SK-N-SH (cell line): Measurements from ENCODE around the gene JAKMIP3. TPM values are rescaled to one million over a fixed set of nuclear protein-coding genes. Genes with fewer than 3 reads are reported as not detected.

Experiments used
- CTCF ChIA-PET: fragments of 300-600, 350-600 bp; formaldehyde crosslinking; extraction: SDS; loops from one replicate; lab custom pipeline; 2021; lab: Yijun Ruan, JAX
- POLR2A ChIA-PET: fragments of 350-600 bp; sonication (Branson Sonifier 250); formaldehyde crosslinking; extraction: SDS; loops from one replicate; lab custom pipeline; 2020; ENCODE audit warnings: antibody characterized with exemption, inconsistent platforms; lab: Yijun Ruan, JAX
- DNase-seq: peaks from one replicate; pipeline ENCODE4 v3.0.0; 2012
- H2AFZ ChIP-seq: fragments of 200-600 bp; sonication (generic); 2 replicates; pipeline ENCODE4 v1.8.1; 2016; ENCODE audit warnings: antibody characterized with exemption, mild to moderate bottlenecking, low read depth
- H3F3A ChIP-seq: fragments of 200-600 bp; sonication (generic); replicated peaks from 2 replicates; pipeline ENCODE3; 2016; ENCODE audit warnings: antibody characterized with exemption, mild to moderate bottlenecking; ENCODE audit not compliant: insufficient read depth
- H3K27ac ChIP-seq, 2 experiments: fragments of 200-500 bp in 1 of 2; fragments of 200-600 bp in 1 of 2; sonication (Bioruptor generic) in 1 of 2; sonication (generic), shearing (Covaris generic) in 1 of 2; 2 replicates each; pipeline versions ENCODE4 v1.5.1 to v1.6.1; 2014 to 2016; ENCODE audit warnings: low read depth in 2 of 2, inconsistent platforms in 1 of 2, low read length in 1 of 2, mild to moderate bottlenecking in 1 of 2, mixed read lengths in 1 of 2
- H3K27me3 ChIP-seq: fragments of 200-600 bp; sonication (generic), shearing (Covaris generic); 2 replicates; pipeline ENCODE4 v1.6.1; 2016; ENCODE audit warnings: mixed run types; ENCODE audit not compliant: insufficient read depth
- H3K36me3 ChIP-seq, 2 experiments: fragments of 200-500 bp in 1 of 2; fragments of 200-600 bp in 1 of 2; sonication (Bioruptor generic) in 1 of 2; sonication (generic) in 1 of 2; replicated peaks in 1 of 2; 2 replicates each; pipeline versions ENCODE3 to v1.5.1; 2014 to 2016; ENCODE audit warnings: low read length in 1 of 2, mild to moderate bottlenecking in 1 of 2; ENCODE audit not compliant: insufficient read depth in 2 of 2, control insufficient read depth in 1 of 2
- H3K4me1 ChIP-seq, 2 experiments: fragments of 200-500 bp in 1 of 2; fragments of 200-600 bp in 1 of 2; sonication (Bioruptor generic) in 1 of 2; sonication (generic), shearing (Covaris generic) in 1 of 2; 2 replicates each; pipeline versions ENCODE4 v1.5.1 to v1.6.1; 2014 to 2016; ENCODE audit warnings: low read depth in 1 of 2, low read length in 1 of 2, mixed run types in 1 of 2; ENCODE audit not compliant: insufficient read depth in 2 of 2, control insufficient read depth in 1 of 2
- H3K4me2 ChIP-seq: fragments of 200-600 bp; sonication (generic), shearing (Covaris generic); 2 replicates; pipeline ENCODE4 v1.6.1; 2017; ENCODE audit warnings: mixed run types
- H3K4me3 ChIP-seq, 2 experiments: fragments of 200-500 bp in 1 of 2; fragments of 200-600 bp in 1 of 2; sonication (Bioruptor generic) in 1 of 2; sonication (generic), shearing (Covaris generic) in 1 of 2; 2 replicates each; pipeline versions ENCODE4 v1.5.1 to v1.8.1; 2014 to 2016; ENCODE audit warnings: low read depth in 2 of 2, inconsistent platforms in 1 of 2, low read length in 1 of 2, mild to moderate bottlenecking in 1 of 2, mixed read lengths in 1 of 2, moderate library complexity in 1 of 2
- H3K79me2 ChIP-seq: fragments of 200-600 bp; sonication (generic); 2 replicates; pipeline ENCODE4 v1.8.1; 2017; ENCODE audit warnings: mild to moderate bottlenecking; ENCODE audit not compliant: insufficient read depth
- H3K9ac ChIP-seq: fragments of 200-600 bp; sonication (generic); 2 replicates; pipeline ENCODE4 v1.6.1; 2017; ENCODE audit warnings: mixed run types
- H3K9me2 ChIP-seq: fragments of 200-600 bp; sonication (generic); 2 replicates; pipeline ENCODE4 v1.6.1; 2017; ENCODE audit warnings: mixed run types
- H3K9me3 ChIP-seq: fragments of 200-600 bp; sonication (generic); 2 replicates; pipeline ENCODE4 v1.6.1; 2017; ENCODE audit warnings: mixed run types, mild to moderate bottlenecking, moderate library complexity
- H4K20me1 ChIP-seq: fragments of 200-600 bp; sonication (generic); 2 replicates; pipeline ENCODE4 v1.6.1; 2017; ENCODE audit warnings: mild to moderate bottlenecking, mixed run types; ENCODE audit not compliant: insufficient read depth
- CHD2 ChIP-seq: fragments of 150-350 bp; IDR thresholded peaks from 2 replicates; pipeline ENCODE4 v1.6.1; 2018; ENCODE audit warnings: low read length; ENCODE audit not compliant: partially characterized antibody
- ELF1 ChIP-seq: IDR thresholded peaks from 2 replicates; pipeline ENCODE4 v1.4.0; 2012
- EZH2phosphoT487 ChIP-seq: fragments of 200-600 bp; sonication (generic); IDR thresholded peaks from 2 replicates; pipeline ENCODE4 v1.6.1; 2017; ENCODE audit warnings: low read depth, mixed run types, mild to moderate bottlenecking, antibody characterized with exemption, moderate library complexity, borderline replicate concordance
- FOSL2 ChIP-seq: IDR thresholded peaks from 2 replicates; pipeline ENCODE4 v1.4.0; 2012; ENCODE audit warnings: low read depth, mild to moderate bottlenecking, moderate library complexity, borderline replicate concordance
- FOXJ3 ChIP-seq: sonication (generic); formaldehyde crosslinking; IDR thresholded peaks from 2 replicates; pipeline ENCODE4 v1.5.1; 2020; ENCODE audit warnings: mild to moderate bottlenecking, missing genetic modification reagents
- GABPA ChIP-seq: IDR thresholded peaks from 2 replicates; pipeline ENCODE4 v1.4.0; 2012; ENCODE audit warnings: low read depth, mild to moderate bottlenecking
- MXI1 ChIP-seq: IDR thresholded peaks from 2 replicates; pipeline ENCODE4 v1.6.1; 2012; ENCODE audit warnings: mild to moderate bottlenecking, low read depth, low read length, improper control_type of control experiment
- NFIC ChIP-seq: IDR thresholded peaks from 2 replicates; pipeline ENCODE4 v1.4.0; 2012; ENCODE audit warnings: borderline replicate concordance
- NRF1 ChIP-seq: IDR thresholded peaks from 2 replicates; pipeline ENCODE4 v1.6.1; 2012; ENCODE audit warnings: low read depth, mild to moderate bottlenecking, low read length
- PBX3 ChIP-seq: IDR thresholded peaks from 2 replicates; pipeline ENCODE4; 2012
- RFX5 ChIP-seq: IDR thresholded peaks from 2 replicates; pipeline ENCODE4 v1.6.1; 2012; ENCODE audit warnings: mild to moderate bottlenecking, improper control_type of control experiment, low read length
- TAF1 ChIP-seq: IDR thresholded peaks from 2 replicates; pipeline ENCODE4 v1.6.1; 2012; ENCODE audit warnings: low read depth, mild to moderate bottlenecking, low read length, moderate library complexity, borderline replicate concordance
- TCF12 ChIP-seq: IDR thresholded peaks from 2 replicates; pipeline ENCODE4 v1.4.0; 2012
- TEAD4 ChIP-seq: IDR thresholded peaks from 2 replicates; pipeline ENCODE4 v1.4.0; 2012; ENCODE audit warnings: mild to moderate bottlenecking, borderline replicate concordance; ENCODE audit not compliant: insufficient read depth
- USF1 ChIP-seq: IDR thresholded peaks from 2 replicates; pipeline ENCODE4 v1.4.0; 2012; ENCODE audit warnings: low read depth, borderline replicate concordance
- WGBS: methylation state at CpG from one replicate; pipeline ENCODE4 v1.1.6; 2017; ENCODE audit warnings: low lambda C conversion rate; 5-methylcytosine and 5-hydroxymethylcytosine counted together
- polyA plus RNA-seq, 3 experiments: library from polyadenylated mRNA; depleted of rRNA; stranded (reverse); fragments of >200 nt; gene quantifications; 2 replicates each; pipeline ENCODE4 v1.2.3, GENCODE V29; 2012
- TF ChIP-seq, protein P1 (sequence below): IDR thresholded peaks from 2 replicates; pipeline ENCODE4 v1.6.1; 2012; ENCODE audit warnings: mild to moderate bottlenecking, low read depth, low read length, moderate library complexity
- TF ChIP-seq, protein P2 (sequence below): IDR thresholded peaks from 2 replicates; pipeline ENCODE4 v1.4.0; 2012; ENCODE audit warnings: low read depth, borderline replicate concordance

JAKMIP3 gene
- polyA plus RNA-seq, 1 of the 3 experiments (the other 2 are of a cell fraction), result 0.02 TPM

GRCh38 chr10:132113766-132114365 is 48.1 kb downstream of the JAKMIP3 start (continued):
- TF ChIP-seq USF1 (no peak), GABPA (no peak), ELF1 (no peak), EZH2phosphoT487 (no peak), PBX3 (no peak)
- TF ChIP-seq, protein P1, sequence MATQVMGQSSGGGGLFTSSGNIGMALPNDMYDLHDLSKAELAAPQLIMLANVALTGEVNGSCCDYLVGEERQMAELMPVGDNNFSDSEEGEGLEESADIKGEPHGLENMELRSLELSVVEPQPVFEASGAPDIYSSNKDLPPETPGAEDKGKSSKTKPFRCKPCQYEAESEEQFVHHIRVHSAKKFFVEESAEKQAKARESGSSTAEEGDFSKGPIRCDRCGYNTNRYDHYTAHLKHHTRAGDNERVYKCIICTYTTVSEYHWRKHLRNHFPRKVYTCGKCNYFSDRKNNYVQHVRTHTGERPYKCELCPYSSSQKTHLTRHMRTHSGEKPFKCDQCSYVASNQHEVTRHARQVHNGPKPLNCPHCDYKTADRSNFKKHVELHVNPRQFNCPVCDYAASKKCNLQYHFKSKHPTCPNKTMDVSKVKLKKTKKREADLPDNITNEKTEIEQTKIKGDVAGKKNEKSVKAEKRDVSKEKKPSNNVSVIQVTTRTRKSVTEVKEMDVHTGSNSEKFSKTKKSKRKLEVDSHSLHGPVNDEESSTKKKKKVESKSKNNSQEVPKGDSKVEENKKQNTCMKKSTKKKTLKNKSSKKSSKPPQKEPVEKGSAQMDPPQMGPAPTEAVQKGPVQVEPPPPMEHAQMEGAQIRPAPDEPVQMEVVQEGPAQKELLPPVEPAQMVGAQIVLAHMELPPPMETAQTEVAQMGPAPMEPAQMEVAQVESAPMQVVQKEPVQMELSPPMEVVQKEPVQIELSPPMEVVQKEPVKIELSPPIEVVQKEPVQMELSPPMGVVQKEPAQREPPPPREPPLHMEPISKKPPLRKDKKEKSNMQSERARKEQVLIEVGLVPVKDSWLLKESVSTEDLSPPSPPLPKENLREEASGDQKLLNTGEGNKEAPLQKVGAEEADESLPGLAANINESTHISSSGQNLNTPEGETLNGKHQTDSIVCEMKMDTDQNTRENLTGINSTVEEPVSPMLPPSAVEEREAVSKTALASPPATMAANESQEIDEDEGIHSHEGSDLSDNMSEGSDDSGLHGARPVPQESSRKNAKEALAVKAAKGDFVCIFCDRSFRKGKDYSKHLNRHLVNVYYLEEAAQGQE, result no peak
- TF ChIP-seq, protein P2, sequence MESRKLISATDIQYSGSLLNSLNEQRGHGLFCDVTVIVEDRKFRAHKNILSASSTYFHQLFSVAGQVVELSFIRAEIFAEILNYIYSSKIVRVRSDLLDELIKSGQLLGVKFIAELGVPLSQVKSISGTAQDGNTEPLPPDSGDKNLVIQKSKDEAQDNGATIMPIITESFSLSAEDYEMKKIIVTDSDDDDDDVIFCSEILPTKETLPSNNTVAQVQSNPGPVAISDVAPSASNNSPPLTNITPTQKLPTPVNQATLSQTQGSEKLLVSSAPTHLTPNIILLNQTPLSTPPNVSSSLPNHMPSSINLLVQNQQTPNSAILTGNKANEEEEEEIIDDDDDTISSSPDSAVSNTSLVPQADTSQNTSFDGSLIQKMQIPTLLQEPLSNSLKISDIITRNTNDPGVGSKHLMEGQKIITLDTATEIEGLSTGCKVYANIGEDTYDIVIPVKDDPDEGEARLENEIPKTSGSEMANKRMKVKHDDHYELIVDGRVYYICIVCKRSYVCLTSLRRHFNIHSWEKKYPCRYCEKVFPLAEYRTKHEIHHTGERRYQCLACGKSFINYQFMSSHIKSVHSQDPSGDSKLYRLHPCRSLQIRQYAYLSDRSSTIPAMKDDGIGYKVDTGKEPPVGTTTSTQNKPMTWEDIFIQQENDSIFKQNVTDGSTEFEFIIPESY, result no peak

DNA sequence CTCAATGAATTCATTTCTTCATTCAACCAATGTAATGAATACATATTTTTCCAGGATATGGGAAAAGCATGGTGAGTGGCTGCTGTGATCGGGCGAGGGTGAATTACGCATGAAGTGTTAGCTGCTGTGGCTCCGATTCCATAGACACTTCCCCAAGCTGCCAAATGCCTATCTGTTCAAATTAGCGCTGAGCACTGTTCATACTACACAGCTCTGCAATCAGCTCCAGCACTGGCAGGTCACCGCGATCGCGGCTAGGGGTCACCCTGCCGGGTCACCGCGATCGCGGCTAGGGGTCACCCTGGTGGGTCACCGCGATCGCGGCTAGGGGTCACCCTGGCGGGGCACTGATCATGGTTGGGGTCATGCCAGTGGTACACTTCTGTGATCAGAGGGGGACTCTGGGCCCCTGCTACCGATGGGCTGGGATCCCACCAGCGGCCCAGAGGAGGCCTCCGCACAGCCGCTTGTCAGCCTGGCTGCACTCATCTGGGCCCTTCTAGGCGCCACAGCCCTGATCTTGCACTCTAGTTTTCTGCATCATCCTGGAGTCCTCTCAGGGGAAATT is 49.3 kb downstream of the JAKMIP3 start:
- no peak overlapping the region for H3K27ac ChIP-seq
- H3K79me2 ChIP-seq, result no peaks in the 10 kb centered on the region
- H3K9me2 ChIP-seq, result no peaks in the 10 kb centered on the region
- no peak overlapping the region for H3K9ac ChIP-seq
- no peak overlapping the region for H3K4me3 ChIP-seq
- no peaks in the 10 kb centered on the region for H3K36me3 ChIP-seq
- H3K9me3 ChIP-seq, result no peaks in the 10 kb centered on the region
- POLR2A ChIA-PET, result no interaction called here
- no peak for DNase-seq
- 61% methylated on average over 9 of the region's 24 CpGs for WGBS
- H3K4me2 ChIP-seq, result no peak overlapping the region
- CTCF ChIA-PET, result interaction anchor here (1.0 kb wide), 1 partner anchor 92 kb away, joined by 4 read pairs; no protein-coding TSS in a partner anchor
- no peak overlapping the region for H2AFZ ChIP-seq
- no peak for TF ChIP-seq FOXJ3 (CRISPR knock-in tag)
- TF ChIP-seq ELF1, result no peak
- no peak for TF ChIP-seq MXI1
- TF ChIP-seq TCF12, result no peak
- TF ChIP-seq CHD2, result no peak
- TF ChIP-seq, protein P2, result no peak
- TF ChIP-seq PBX3, result no peak
- no peak for TF ChIP-seq TAF1
- no peak for TF ChIP-seq TEAD4
- TF ChIP-seq RFX5, result no peak
- TF ChIP-seq NFIC, result no peak
- TF ChIP-seq NRF1, result no peak
- no peak for TF ChIP-seq FOSL2
- H3K4me1 ChIP-seq, result no peaks in the 10 kb centered on the region; a peak in 1 of 4 replicates
- H4K20me1 ChIP-seq, result no peaks in the 10 kb centered on the region
- H3K27me3 ChIP-seq, result no peaks in the 10 kb centered on the region
- no peaks in the 10 kb centered on the region for H3F3A ChIP-seq
